ENCODE data around the gene PBRM1. TPM values are rescaled to one million over a fixed set of nuclear protein-coding genes. Genes with fewer than 3 reads are reported as not detected.
A peak's percentile ranks its signal among the peaks of the same experiment; 100 is the strongest.

The PBRM1 gene
- total RNA-seq, 1 donor from 2014 or later = 51.5 TPM

GRCh38 chr3:52722491-52722890, 36.8 kb upstream of the PBRM1 start:
- H3K4me3 ChIP-seq (ENCODE audit: low read depth, low read length) = no peak overlapping the region
- no peak for DNase-seq (ENCODE audit: low read depth)
- TF ChIP-seq, protein P1, sequence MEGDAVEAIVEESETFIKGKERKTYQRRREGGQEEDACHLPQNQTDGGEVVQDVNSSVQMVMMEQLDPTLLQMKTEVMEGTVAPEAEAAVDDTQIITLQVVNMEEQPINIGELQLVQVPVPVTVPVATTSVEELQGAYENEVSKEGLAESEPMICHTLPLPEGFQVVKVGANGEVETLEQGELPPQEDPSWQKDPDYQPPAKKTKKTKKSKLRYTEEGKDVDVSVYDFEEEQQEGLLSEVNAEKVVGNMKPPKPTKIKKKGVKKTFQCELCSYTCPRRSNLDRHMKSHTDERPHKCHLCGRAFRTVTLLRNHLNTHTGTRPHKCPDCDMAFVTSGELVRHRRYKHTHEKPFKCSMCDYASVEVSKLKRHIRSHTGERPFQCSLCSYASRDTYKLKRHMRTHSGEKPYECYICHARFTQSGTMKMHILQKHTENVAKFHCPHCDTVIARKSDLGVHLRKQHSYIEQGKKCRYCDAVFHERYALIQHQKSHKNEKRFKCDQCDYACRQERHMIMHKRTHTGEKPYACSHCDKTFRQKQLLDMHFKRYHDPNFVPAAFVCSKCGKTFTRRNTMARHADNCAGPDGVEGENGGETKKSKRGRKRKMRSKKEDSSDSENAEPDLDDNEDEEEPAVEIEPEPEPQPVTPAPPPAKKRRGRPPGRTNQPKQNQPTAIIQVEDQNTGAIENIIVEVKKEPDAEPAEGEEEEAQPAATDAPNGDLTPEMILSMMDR (conservative IDR thresholded peaks at IDR 0.05; ENCODE audit: low read depth, low read length) = no peak

- DNase-seq (ENCODE audit: low read depth) = no peak
- H3K4me3 ChIP-seq (ENCODE audit: low read depth, low read length) = no peak overlapping the region
- TF ChIP-seq, protein P1 (conservative IDR thresholded peaks at IDR 0.05; ENCODE audit: low read depth, low read length) = no peak
These were observed 36.0 kb upstream of the PBRM1 start for GRCh38 chr3:52721730-52722008.

- no peak overlapping the region for H3K4me3 ChIP-seq (ENCODE audit: low read depth, low read length)
- TF ChIP-seq, protein P1 (conservative IDR thresholded peaks at IDR 0.05; ENCODE audit: low read depth, low read length) = no peak
- no peak for DNase-seq (ENCODE audit: low read depth)
These were observed 35.5 kb upstream of the PBRM1 start for GRCh38 chr3:52721002-52721729.

DNA sequence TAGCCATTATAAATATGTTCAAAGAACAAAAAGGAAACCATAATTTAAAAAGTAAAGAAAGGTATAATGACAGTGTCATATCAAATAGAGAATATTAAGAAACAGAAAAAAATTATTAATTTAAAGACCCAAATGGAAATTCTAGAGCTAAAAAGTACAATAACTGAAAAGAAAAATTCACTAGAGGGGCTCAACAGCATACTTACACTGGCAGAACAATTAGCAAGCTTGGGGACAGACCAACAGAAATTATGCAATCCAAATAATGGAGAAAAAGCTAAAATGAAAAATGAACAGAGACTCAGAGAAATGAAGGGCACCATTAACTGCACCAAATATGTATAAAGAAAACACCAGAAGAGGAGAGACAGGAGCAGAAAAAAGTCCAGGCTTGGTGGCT, 33.9 kb upstream of the PBRM1 start:
- no peak overlapping the region for H3K4me3 ChIP-seq (ENCODE audit: low read depth, low read length)
- TF ChIP-seq, protein P1 (conservative IDR thresholded peaks at IDR 0.05; ENCODE audit: low read depth, low read length) = no peak
- DNase-seq (ENCODE audit: low read depth) = no peak

- no peak for DNase-seq (ENCODE audit: low read depth)
- no peak overlapping the region for H3K4me3 ChIP-seq (ENCODE audit: low read depth, low read length)
- TF ChIP-seq, protein P1 (conservative IDR thresholded peaks at IDR 0.05; ENCODE audit: low read depth, low read length) = no peak
These were observed 30.1 kb upstream of the PBRM1 start for GRCh38 chr3:52715714-52716305.

GRCh38 chr3:52714335-52715302, 28.9 kb upstream of the PBRM1 start:
- TF ChIP-seq, protein P1 (conservative IDR thresholded peaks at IDR 0.05; ENCODE audit: low read depth, low read length) = no peak
- DNase-seq (ENCODE audit: low read depth) = no peak
- H3K4me3 ChIP-seq (ENCODE audit: low read depth, low read length) = peak overlapping the region; percentile 35
